Gastrocnemius medialis (tissue), 4 donors: ENCODE results near the gene ADRM1.

ENCODE experiments used
- POLR2A ChIP-seq, 2 donors: fragments of 450-650 bp; IDR thresholded peaks; one replicate each; pipeline ENCODE4 v1.6.1; 2017; ENCODE audit warnings: antibody characterized with exemption in 2 of 2, mild to moderate bottlenecking in 2 of 2, moderate library complexity in 2 of 2
- TF ChIP-seq, protein P1 (sequence below), 5 experiments: fragments of 450-650 bp in 3 of 5; fragments of 200-600 bp in 2 of 5; sonication (generic) in 2 of 5; IDR thresholded peaks in 4 of 5; conservative IDR thresholded peaks in 1 of 5; 1 replicate in 4 of 5; 2 replicates in 1 of 5; pipeline ENCODE4 v1.5.1; 2016 to 2019; ENCODE audit warnings: antibody characterized with exemption in 5 of 5, mild to moderate bottlenecking in 3 of 5, moderate library complexity in 3 of 5

DNA sequence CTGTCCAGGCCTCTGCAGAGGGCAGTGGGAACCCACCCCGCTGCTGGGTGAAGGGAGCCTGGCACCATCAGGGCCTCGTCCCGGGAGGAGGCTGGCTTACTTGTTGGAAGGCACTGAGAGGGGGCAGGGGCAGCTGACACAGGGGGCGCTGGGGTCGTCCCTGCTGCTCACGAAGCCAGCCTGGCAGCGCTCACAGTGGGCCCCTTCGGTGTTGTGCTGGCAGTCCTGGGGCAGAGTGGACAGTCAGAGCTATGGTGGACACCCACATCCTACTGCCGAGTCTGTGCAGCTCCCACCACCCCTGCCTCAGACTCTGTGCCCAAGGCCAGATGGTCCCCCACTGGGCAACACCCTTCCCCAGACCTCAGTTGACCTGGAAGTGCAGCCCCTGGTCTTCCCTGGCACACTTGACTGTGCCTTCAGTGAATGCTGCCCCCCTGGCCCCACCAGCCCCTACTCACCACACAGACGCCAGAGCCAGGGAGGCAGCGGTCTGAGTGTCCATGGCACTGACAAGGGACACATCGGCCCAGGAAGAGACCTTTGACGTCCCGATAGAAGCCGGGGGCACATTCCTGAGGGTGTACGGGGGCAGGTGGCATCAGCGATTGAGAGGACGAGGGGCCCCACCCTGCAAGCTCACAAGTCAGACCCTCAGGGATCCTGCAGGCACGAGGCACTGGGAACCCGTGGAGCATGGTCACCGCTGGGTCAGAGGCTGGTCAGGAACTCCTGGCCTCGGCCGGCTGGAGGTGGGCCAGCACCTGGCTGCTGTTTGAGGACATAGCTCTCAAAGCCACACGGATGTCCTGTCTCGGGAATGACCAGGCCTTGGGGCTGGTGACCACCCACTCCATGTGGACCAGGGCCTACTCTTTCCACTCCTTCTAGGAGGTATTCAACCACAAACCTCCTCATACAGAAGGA, 21.4 kb downstream of the ADRM1 start:
- TF ChIP-seq, protein P1, sequence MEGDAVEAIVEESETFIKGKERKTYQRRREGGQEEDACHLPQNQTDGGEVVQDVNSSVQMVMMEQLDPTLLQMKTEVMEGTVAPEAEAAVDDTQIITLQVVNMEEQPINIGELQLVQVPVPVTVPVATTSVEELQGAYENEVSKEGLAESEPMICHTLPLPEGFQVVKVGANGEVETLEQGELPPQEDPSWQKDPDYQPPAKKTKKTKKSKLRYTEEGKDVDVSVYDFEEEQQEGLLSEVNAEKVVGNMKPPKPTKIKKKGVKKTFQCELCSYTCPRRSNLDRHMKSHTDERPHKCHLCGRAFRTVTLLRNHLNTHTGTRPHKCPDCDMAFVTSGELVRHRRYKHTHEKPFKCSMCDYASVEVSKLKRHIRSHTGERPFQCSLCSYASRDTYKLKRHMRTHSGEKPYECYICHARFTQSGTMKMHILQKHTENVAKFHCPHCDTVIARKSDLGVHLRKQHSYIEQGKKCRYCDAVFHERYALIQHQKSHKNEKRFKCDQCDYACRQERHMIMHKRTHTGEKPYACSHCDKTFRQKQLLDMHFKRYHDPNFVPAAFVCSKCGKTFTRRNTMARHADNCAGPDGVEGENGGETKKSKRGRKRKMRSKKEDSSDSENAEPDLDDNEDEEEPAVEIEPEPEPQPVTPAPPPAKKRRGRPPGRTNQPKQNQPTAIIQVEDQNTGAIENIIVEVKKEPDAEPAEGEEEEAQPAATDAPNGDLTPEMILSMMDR (IDR thresholded peaks at IDR 0.05 in 4 of 5, conservative IDR thresholded peaks at IDR 0.05 in 1 of 5) = no peak
- TF ChIP-seq POLR2A (IDR thresholded peaks at IDR 0.05) = no peak
